ENCODE results near the gene CLPSL1.
A peak's percentile ranks its signal among the peaks of the same experiment; 100 is the strongest.
"Not testable (repeated sequence)": the region's sequence is repeated elsewhere in the genome, so short reads cannot be mapped to it uniquely, and the experiment has no call there.

CLPSL1 gene

GRCh38 chr6:35780719-35781118 lies at the start of gene CLPSL1:
TSS of gene CLPSL1 (plus strand) at chr6:35781019. CDS start at chr6:35781111, 92 bp downstream.
- no peak for DNase-seq

- peak; percentile 92 for DNase-seq
Observed at GRCh38 chr6:35731414-35731735, 49.4 kb upstream of the CLPSL1 start.

GRCh38 chr6:35731736-35732532 lies 48.9 kb upstream of the CLPSL1 start:
- DNase-seq, result peak; percentile 93

GRCh38 chr6:35733633-35734032 lies 47.2 kb upstream of the CLPSL1 start:
- DNase-seq, result no peak

GRCh38 chr6:35734319-35734718 lies 46.5 kb upstream of the CLPSL1 start:
- not testable (repeated sequence) for DNase-seq

- no peak for DNase-seq
Observed at GRCh38 chr6:35735452-35735851, 45.4 kb upstream of the CLPSL1 start.

GRCh38 chr6:35736253-35736894 lies 44.4 kb upstream of the CLPSL1 start:
- DNase-seq, result peak; percentile 87

GRCh38 chr6:35736982-35737412 lies 43.8 kb upstream of the CLPSL1 start, which contains the start of gene ARMC12:
TSS of gene ARMC12 (plus strand) at chr6:35737032. CDS start at chr6:35737109, 77 bp downstream.
- DNase-seq, result no peak

GRCh38 chr6:35737413-35738211 lies 43.2 kb upstream of the CLPSL1 start:
- no peak for DNase-seq

GRCh38 chr6:35739645-35740524 lies 40.9 kb upstream of the CLPSL1 start:
- DNase-seq, result no peak

- DNase-seq, result no peak
Observed at GRCh38 chr6:35742842-35743241, 38.0 kb upstream of the CLPSL1 start.

- no peak for DNase-seq
Observed at GRCh38 chr6:35745509-35745908, 35.3 kb upstream of the CLPSL1 start.

GRCh38 chr6:35746516-35746915 lies 34.3 kb upstream of the CLPSL1 start:
- no peak for DNase-seq

- no peak for DNase-seq
Observed at GRCh38 chr6:35747877-35748276, 32.9 kb upstream of the CLPSL1 start.

- no peak for DNase-seq
Observed at GRCh38 chr6:35750557-35750956, 30.3 kb upstream of the CLPSL1 start.

- no peak for DNase-seq
Observed at GRCh38 chr6:35751594-35751993, 29.2 kb upstream of the CLPSL1 start.

GRCh38 chr6:35752330-35752729 lies 28.5 kb upstream of the CLPSL1 start:
- no peak for DNase-seq

- no peak for DNase-seq
Observed at GRCh38 chr6:35754452-35755277, 26.2 kb upstream of the CLPSL1 start.

GRCh38 chr6:35755278-35755924 lies 25.4 kb upstream of the CLPSL1 start:
- no peak for DNase-seq

GRCh38 chr6:35757456-35758123 lies 23.2 kb upstream of the CLPSL1 start:
- no peak for DNase-seq

Measured in activated naive CD4-positive, alpha-beta T cell treated with Interleukin-2 at 50 U/mL for 16 hours (primary cell).